Sigmoid colon (tissue), 4 donors: ENCODE data around the gene HPCAL1.

ENCODE experiments used
- CTCF ChIP-seq, 4 experiments: fragments of 450-650 bp in 3 of 4; fragments of 200-600 bp in 1 of 4; IDR thresholded peaks; one replicate each; pipeline ENCODE4 v1.5.1; 2016 to 2019; ENCODE audit warnings: antibody characterized with exemption in 4 of 4, mild to moderate bottlenecking in 3 of 4, moderate library complexity in 2 of 4
- EP300 ChIP-seq, 4 donors: sonication (generic); formaldehyde crosslinking; IDR thresholded peaks; one replicate each; pipeline ENCODE4 v1.6.1; 2017; ENCODE audit warnings: antibody characterized with exemption in 4 of 4
- POLR2A ChIP-seq, 2 donors: fragments of 450-650 bp; IDR thresholded peaks; one replicate each; pipeline ENCODE4 v1.6.1; 2016; ENCODE audit warnings: antibody characterized with exemption in 2 of 2, mild to moderate bottlenecking in 2 of 2, moderate library complexity in 2 of 2
- POLR2AphosphoS5 ChIP-seq, 4 donors: sonication (generic); formaldehyde crosslinking; IDR thresholded peaks; one replicate each; pipeline ENCODE4 v1.6.1; 2017; ENCODE audit warnings: antibody characterized with exemption in 4 of 4

DNA sequence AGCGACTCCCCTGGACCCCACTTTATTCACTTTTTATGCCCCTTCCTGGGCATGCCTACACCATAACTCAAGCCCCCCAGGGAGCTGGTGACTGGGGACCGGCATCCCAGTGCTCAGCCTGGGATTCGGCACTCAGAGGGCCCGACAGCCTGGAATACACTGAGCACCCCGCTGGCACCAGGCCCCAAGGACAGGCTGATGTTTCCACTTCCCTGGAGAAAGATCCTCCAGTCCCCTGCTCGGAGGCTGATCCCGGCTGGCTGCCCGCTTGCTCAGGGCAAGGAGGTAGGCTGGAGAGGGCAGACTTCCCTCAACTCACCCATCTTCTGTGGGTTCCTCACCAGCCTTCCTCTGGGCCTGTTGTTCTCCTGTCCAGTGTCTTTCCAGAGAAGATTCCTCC, 108.9 kb downstream of the HPCAL1 start:
- no peak for TF ChIP-seq POLR2AphosphoS5 (IDR thresholded peaks at IDR 0.05)
- TF ChIP-seq CTCF (IDR thresholded peaks at IDR 0.05): no peak
- TF ChIP-seq POLR2A (IDR thresholded peaks at IDR 0.05): no peak
- TF ChIP-seq EP300 (IDR thresholded peaks at IDR 0.05): no peak
